Hepatocyte (in vitro differentiated cells): ENCODE results near the gene SOWAHA. TPM values are rescaled to one million over a fixed set of nuclear protein-coding genes. Genes with fewer than 3 reads are reported as not detected.

Source experiments
- DNase-seq: peaks from one replicate; pipeline ENCODE4 v3.0.0-alpha.2; 2016; ENCODE audit warnings: low spot score
- H2AFZ ChIP-seq: fragments of 200-600 bp; sonication (generic); 2 replicates; pipeline ENCODE4 v1.6.0; 2016; ENCODE audit warnings: antibody characterized with exemption, mild to moderate bottlenecking
- H3K27ac ChIP-seq: fragments of 200-600 bp; sonication (generic); 2 replicates; pipeline ENCODE4 v1.5.1; 2016; ENCODE audit warnings: mild to moderate bottlenecking
- H3K27me3 ChIP-seq: fragments of 200-600 bp; sonication (generic); 2 replicates; pipeline ENCODE4 v1.6.1; 2016
- H3K36me3 ChIP-seq: fragments of 200-600 bp; sonication (generic); replicated peaks from 2 replicates; pipeline ENCODE4 v1.5.1; 2016; ENCODE audit warnings: low read depth; ENCODE audit not compliant: insufficient read depth
- H3K4me1 ChIP-seq: fragments of 200-600 bp; sonication (generic); 2 replicates; pipeline ENCODE4 v1.5.1; 2016; ENCODE audit warnings: mild to moderate bottlenecking, moderate library complexity; ENCODE audit not compliant: insufficient read depth
- H3K4me2 ChIP-seq: fragments of 200-600 bp; sonication (generic); 2 replicates; pipeline ENCODE4 v1.6.0; 2016
- H3K4me3 ChIP-seq: fragments of 200-600 bp; sonication (generic); 2 replicates; pipeline ENCODE4 v1.5.1; 2016; ENCODE audit warnings: mild to moderate bottlenecking
- H3K79me2 ChIP-seq: fragments of 200-600 bp; sonication (generic); 2 replicates; pipeline ENCODE4 v1.6.0; 2017; ENCODE audit warnings: mild to moderate bottlenecking
- H3K9me2 ChIP-seq: fragments of 200-600 bp; sonication (generic); replicated peaks from 2 replicates; pipeline ENCODE4 v1.6.0; 2017; ENCODE audit warnings: mild to moderate bottlenecking; ENCODE audit not compliant: insufficient read depth
- H3K9me3 ChIP-seq: fragments of 200-600 bp; sonication (generic); 2 replicates; pipeline ENCODE4 v1.5.1; 2016; ENCODE audit warnings: low read depth, mild to moderate bottlenecking
- H4K20me1 ChIP-seq: fragments of 200-600 bp; sonication (generic); 2 replicates; pipeline ENCODE4 v1.6.0; 2016; ENCODE audit warnings: mild to moderate bottlenecking; ENCODE audit not compliant: insufficient read depth, poor library complexity, severe bottlenecking
- CTCF ChIP-seq: fragments of 200-600 bp; sonication (generic); IDR thresholded peaks from 2 replicates; pipeline ENCODE4 v1.5.1; 2016; ENCODE audit warnings: antibody characterized with exemption, mild to moderate bottlenecking; ENCODE audit not compliant: poor library complexity
- EZH2 ChIP-seq: fragments of 200-600 bp; sonication (generic); IDR thresholded peaks from 2 replicates; pipeline ENCODE4 v1.6.1; 2016; ENCODE audit warnings: antibody characterized with exemption, mild to moderate bottlenecking, borderline replicate concordance
- EZH2phosphoT487 ChIP-seq: fragments of 200-600 bp; sonication (generic); IDR thresholded peaks from one replicate; pipeline ENCODE4 v1.6.1; 2018; ENCODE audit warnings: antibody characterized with exemption, mild to moderate bottlenecking, low read depth, moderate library complexity; ENCODE audit not compliant: unreplicated experiment, severe bottlenecking
- WGBS: methylation state at CpG from one replicate; pipeline ENCODE4 v1.1.6; 2016; ENCODE audit warnings: low lambda C conversion rate; ENCODE audit errors: missing lambda C conversion rate; 5-methylcytosine and 5-hydroxymethylcytosine counted together
- polyA plus RNA-seq: library from polyadenylated mRNA; unstranded; fragments of >200 nt; fragmentation: Nextera tagmentation; extraction: Ambion mirVana; gene quantifications from 2 replicates; pipeline ENCODE4 v1.2.1, GENCODE V29; 2016
- total RNA-seq: library from RNA; depleted of rRNA; stranded (reverse); fragments of >200 nt; gene quantifications from 2 replicates; pipeline ENCODE4 v1.2.3, GENCODE V29; 2014

Gene SOWAHA
- total and polyA plus RNA-seq, 2 experiments from 2014 or later = 6.8 to 11.4 TPM

GRCh38 chr5:132787076-132787475 is 26.0 kb upstream of the SOWAHA start:
- no peaks in the 10 kb centered on the region for H4K20me1 ChIP-seq
- no peak overlapping the region for H2AFZ ChIP-seq
- TF ChIP-seq EZH2phosphoT487 (no peak), CTCF (no peak), EZH2 (no peak)
- DNase-seq = no peak
- H3K27me3 ChIP-seq = no peaks in the 10 kb centered on the region
- no peaks in the 10 kb centered on the region for H3K4me1 ChIP-seq
- 100% methylated on average over 1 of the region's 1 CpG for WGBS
- no peaks in the 10 kb centered on the region for H3K36me3 ChIP-seq
- H3K27ac ChIP-seq = no peak overlapping the region
- H3K79me2 ChIP-seq = no peaks in the 10 kb centered on the region
- H3K4me2 ChIP-seq = no peak overlapping the region
- H3K9me3 ChIP-seq = no peaks in the 10 kb centered on the region
- no peaks in the 10 kb centered on the region for H3K9me2 ChIP-seq
- H3K4me3 ChIP-seq = no peak overlapping the region

DNA sequence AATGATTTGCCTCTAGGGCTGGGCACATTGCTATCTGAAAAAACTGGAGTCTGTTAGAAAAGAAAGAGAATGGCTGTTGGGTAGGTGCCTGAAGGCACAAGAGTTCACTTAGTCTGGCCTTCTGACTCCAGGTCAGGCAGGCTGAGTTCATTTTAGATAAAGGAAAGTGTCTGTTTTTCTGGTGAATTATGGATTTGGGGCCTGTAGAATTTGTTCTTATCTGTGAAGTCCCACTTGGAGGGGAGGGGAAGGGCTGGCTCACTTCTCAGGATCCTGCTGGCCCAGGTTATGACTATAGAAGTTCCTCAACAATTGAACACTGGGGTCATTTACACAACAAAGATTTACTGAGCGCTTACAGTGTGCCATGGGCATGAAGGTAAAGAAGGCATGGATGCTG is 24.6 kb upstream of the SOWAHA start:
- H3K27ac ChIP-seq = no peak overlapping the region
- WGBS = 88% methylated on average over 1 of the region's 1 CpG
- no peak for TF ChIP-seq CTCF
- TF ChIP-seq EZH2phosphoT487 = no peak
- TF ChIP-seq EZH2 = no peak
- DNase-seq = no peak
- H3K4me3 ChIP-seq = no peak overlapping the region
- H3K36me3 ChIP-seq = no peaks in the 10 kb centered on the region
- no peaks in the 10 kb centered on the region for H3K27me3 ChIP-seq
- no peak overlapping the region for H2AFZ ChIP-seq
- no peaks in the 10 kb centered on the region for H3K9me2 ChIP-seq
- no peaks in the 10 kb centered on the region for H3K4me1 ChIP-seq
- H3K79me2 ChIP-seq = no peaks in the 10 kb centered on the region
- no peaks in the 10 kb centered on the region for H3K9me3 ChIP-seq
- no peaks in the 10 kb centered on the region for H4K20me1 ChIP-seq
- H3K4me2 ChIP-seq = no peak overlapping the region

GRCh38 chr5:132788990-132789886 is 23.9 kb upstream of the SOWAHA start:
- Histone ChIP-seq H3K4me1 (no peaks in the 10 kb centered on the region), H4K20me1 (no peaks in the 10 kb centered on the region), H3K4me3 (no peak overlapping the region), H3K4me2 (no peak overlapping the region), H2AFZ (no peak overlapping the region), H3K27me3 (no peaks in the 10 kb centered on the region), H3K36me3 (no peaks in the 10 kb centered on the region), H3K9me3 (no peaks in the 10 kb centered on the region), H3K79me2 (no peaks in the 10 kb centered on the region), H3K27ac (no peak overlapping the region), H3K9me2 (no peaks in the 10 kb centered on the region)
- TF ChIP-seq EZH2 = no peak
- TF ChIP-seq EZH2phosphoT487 = no peak
- no peak for TF ChIP-seq CTCF
- 72% methylated on average over 8 of the region's 8 CpGs for WGBS
- DNase-seq = no peak
